GM13977 (cell line): ENCODE measurements around the gene RTP3.

Experiments used
- DNase-seq: peaks from one replicate; pipeline ENCODE4 v3.0.0; 2012; ENCODE audit warnings: low spot score
- in situ Hi-C: fragments of 300-500 bp; cut with MboI; formaldehyde crosslinking; loops from one replicate; pipeline ENCODE4 v1.12.0; 2022; ENCODE audit warnings: low sequenced_read_pairs, low pct_unique_long_range_greater_than_20kb, mixed read lengths, inconsistent platforms; ENCODE audit not compliant: unreplicated experiment
- TF ChIP-seq, protein P1 (sequence below): IDR thresholded peaks from 2 replicates; pipeline ENCODE4 v1.5.1; 2012; ENCODE audit warnings: mild to moderate bottlenecking, control low read depth; ENCODE audit not compliant: insufficient read depth; ENCODE audit errors: extremely low read depth, missing control alignments

The RTP3 gene

DNA sequence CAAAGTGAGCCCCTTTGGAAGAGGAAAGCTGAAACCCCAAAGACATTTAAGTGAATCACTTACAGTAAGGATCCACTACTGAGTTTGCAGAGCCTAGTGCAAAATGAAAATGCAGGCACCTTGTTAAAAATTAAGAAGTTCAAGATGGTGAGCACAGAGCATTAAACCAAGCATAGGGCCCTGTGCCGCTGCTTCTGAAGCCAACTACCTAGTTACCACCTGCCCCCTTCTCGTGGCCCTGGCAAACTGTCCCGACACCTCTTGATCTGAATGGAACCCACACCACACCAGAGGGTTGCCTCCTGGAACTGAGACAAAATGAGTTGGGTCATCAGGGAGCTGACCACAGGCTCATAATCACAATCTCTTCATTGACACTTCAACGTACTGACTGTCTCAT is 42.8 kb downstream of the RTP3 start:
- DNase-seq = no peak
- in situ Hi-C loops = no loop called here
- TF ChIP-seq, protein P1, sequence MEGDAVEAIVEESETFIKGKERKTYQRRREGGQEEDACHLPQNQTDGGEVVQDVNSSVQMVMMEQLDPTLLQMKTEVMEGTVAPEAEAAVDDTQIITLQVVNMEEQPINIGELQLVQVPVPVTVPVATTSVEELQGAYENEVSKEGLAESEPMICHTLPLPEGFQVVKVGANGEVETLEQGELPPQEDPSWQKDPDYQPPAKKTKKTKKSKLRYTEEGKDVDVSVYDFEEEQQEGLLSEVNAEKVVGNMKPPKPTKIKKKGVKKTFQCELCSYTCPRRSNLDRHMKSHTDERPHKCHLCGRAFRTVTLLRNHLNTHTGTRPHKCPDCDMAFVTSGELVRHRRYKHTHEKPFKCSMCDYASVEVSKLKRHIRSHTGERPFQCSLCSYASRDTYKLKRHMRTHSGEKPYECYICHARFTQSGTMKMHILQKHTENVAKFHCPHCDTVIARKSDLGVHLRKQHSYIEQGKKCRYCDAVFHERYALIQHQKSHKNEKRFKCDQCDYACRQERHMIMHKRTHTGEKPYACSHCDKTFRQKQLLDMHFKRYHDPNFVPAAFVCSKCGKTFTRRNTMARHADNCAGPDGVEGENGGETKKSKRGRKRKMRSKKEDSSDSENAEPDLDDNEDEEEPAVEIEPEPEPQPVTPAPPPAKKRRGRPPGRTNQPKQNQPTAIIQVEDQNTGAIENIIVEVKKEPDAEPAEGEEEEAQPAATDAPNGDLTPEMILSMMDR = no peak

DNA sequence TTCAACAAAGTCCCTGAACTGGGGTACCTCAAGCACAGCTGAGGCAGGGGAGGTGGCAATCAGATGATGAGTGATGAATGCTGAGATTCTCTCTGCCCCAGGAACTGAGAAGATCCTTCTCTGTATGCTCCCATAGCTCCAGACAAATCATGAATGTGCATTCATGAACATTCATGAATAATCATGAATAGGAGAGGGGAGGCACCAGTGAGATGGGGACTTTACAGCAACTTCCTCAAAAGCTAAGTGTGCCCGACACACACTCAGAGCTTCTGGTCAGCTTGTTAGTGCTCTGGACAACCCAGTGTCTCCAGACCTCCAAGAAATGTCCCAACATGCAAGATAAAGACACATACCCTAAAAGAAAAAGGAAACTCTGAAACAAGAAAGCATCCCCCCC is 44.1 kb downstream of the RTP3 start:
- in situ Hi-C loops = no loop called here
- TF ChIP-seq, protein P1 = no peak
- no peak for DNase-seq

DNA sequence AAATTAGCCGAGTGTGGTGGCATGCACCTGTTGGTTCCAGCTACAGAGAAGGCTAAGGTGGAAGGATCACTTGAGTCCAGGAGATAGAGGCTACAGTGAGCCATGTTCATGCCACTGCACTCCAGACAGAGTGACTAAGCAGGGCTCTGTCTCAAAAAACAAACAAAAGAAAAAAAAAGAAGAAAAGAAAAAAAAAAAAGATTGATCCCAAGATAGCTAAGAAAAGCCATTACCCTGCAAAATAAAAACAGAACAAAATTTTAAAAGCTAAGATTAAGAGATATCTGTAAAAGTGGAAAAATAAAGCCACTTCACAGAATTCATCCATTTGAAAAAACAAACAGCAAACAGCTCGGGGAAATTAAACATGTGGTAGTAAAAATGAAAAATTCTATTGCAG is 44.6 kb downstream of the RTP3 start:
- TF ChIP-seq, protein P1 = no peak
- in situ Hi-C loops = no loop called here
- no peak for DNase-seq

DNA sequence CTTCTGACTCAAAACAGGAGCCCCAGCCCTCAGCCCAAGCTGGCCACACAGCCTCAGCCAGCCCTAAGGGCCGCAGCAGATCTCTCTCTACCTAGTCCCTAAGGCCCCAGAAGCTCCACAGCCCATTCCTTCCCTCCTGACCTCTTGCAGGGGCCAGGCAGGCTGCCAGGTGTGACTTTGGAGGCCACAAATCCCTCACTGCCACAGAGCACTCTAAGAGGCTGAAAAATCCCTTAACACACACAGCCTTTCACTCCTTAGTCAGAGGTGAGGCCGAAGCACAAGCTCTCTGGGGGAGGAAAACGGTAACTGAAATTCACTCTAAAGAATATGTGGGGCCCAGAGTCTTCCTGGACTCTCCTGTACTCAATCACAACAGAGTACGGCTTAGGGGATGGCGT is 45.0 kb downstream of the RTP3 start:
- DNase-seq = no peak
- in situ Hi-C loops = no loop called here
- TF ChIP-seq, protein P1 = no peak

DNA sequence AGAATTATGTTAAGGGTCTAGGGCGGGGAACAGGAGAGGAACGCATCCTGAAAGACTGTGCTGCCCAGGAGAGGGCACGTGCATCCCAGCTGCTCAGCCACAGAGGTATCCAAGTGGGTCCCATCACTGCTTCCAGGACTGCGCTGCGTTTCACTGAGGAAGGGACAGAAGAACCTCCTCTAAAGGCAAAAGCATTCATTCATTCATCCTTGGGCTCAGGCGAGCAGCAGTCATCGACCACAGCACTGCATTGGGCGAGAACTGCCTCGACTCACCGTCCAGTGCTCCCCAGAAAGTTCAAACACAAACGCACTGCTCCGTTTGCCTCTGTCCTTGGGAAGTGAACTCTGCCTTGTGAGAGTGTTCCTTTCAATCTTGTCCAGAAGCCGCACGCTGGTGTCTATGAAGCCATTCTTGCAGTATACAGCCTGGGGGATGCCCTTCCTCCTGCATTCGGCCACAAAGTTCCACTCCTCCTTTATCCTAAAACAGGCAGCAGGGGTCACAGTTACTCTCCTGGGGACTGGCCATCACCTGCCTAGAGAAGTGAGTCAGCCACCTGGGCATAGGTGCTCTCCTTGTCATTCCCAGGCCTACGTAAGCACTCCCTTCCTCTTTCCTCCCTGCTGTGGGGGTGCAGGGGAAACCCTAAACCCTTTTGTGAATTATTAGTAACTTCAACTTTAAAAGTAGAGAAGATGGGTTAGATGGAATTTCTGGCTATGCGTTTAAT is 47.2 kb downstream of the RTP3 start:
- DNase-seq = no peak
- TF ChIP-seq, protein P1 = no peak
- in situ Hi-C loops = no loop called here

DNA sequence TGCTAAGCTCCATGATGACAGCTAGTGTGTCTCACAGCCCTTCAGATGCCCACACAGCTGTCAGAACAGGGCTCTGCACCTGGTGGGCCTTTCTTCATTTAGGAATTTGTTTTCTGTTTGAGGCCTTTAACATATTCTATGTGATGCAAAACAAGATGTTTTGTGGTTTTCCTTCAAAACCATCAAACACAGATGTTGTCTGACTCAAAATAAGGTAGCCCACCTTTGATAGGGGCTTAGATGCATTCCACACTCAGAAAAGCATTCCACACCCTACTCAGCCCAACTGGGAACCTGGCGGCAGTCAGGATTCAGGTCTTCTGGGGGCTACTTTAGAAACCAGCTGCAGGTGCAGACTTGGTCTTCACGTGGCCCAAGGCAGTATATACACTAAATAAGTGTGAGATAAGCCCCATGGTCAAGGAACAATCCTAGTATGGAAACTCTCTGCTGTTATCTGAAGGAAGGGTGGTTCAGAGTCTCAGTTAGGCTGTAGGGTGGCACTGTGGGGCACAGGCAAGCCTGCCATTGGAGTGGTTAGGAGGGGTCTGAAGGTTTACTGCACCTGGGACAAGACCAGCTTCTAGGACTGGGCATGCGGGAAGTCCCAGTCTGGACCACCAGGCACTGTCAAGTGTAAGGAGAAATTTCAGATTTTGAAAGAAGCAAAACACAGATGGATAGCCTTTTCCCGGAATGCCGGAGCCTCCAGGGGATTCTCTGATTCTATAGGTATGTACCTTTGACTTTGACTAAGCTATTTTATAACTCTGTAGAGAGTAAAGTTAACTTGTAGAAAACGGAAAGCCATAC is 48.2 kb downstream of the RTP3 start:
- in situ Hi-C loops = no loop called here
- TF ChIP-seq, protein P1 = no peak
- no peak for DNase-seq
